HL-60 (cell line): ENCODE measurements around the gene PPP5C.
"Not testable (repeated sequence)": the region's sequence is repeated elsewhere in the genome, so short reads cannot be mapped to it uniquely, and the experiment has no call there.

Experiments used
- CTCF ChIP-seq: IDR thresholded peaks from one replicate; pipeline ENCODE4 v1.5.1; 2011; ENCODE audit warnings: low read length, control low read depth, inconsistent platforms; ENCODE audit not compliant: insufficient read depth
- GABPA ChIP-seq: IDR thresholded peaks from 2 replicates; pipeline ENCODE4 v1.6.1; 2012; ENCODE audit warnings: low read depth
- POLR2AphosphoS5 ChIP-seq: IDR thresholded peaks from 2 replicates; pipeline ENCODE4 v1.6.1; 2012; ENCODE audit warnings: low read depth
- REST ChIP-seq: IDR thresholded peaks from 2 replicates; pipeline ENCODE4 v1.6.1; 2012; ENCODE audit warnings: low read depth; ENCODE audit not compliant: insufficient replicate concordance

GRCh38 chr19:46323227-46323626, 23.7 kb upstream of the PPP5C start:
- not testable (repeated sequence) for TF ChIP-seq CTCF, POLR2AphosphoS5, REST, GABPA
